H9 (cell line): Measurements from ENCODE around the gene DOK6. TPM values are rescaled to one million over a fixed set of nuclear protein-coding genes. Genes with fewer than 3 reads are reported as not detected.

ENCODE experiments used
- DNase-seq: peaks from one replicate; pipeline ENCODE4 v3.0.0-alpha.2; 2017
- H2AFZ ChIP-seq: one replicate; pipeline ENCODE4 v1.6.1; 2013; ENCODE audit warnings: mild to moderate bottlenecking, low read length, control low read depth, moderate library complexity
- H2AK5ac ChIP-seq: 2 replicates; pipeline ENCODE4 v1.6.1; 2013; ENCODE audit warnings: low read length, control low read depth, mixed read lengths; ENCODE audit not compliant: insufficient read length
- H2BK120ac ChIP-seq: one replicate; pipeline ENCODE4 v1.6.1; 2013; ENCODE audit warnings: low read depth, mild to moderate bottlenecking, low read length, control low read depth, inconsistent platforms; ENCODE audit not compliant: poor library complexity, severe bottlenecking
- H2BK12ac ChIP-seq: 2 replicates; pipeline ENCODE4 v1.6.1; 2013; ENCODE audit warnings: low read length, control low read depth, mixed read lengths, low read depth; ENCODE audit not compliant: insufficient read length
- H2BK15ac ChIP-seq: 2 replicates; pipeline ENCODE4 v1.6.1; 2013; ENCODE audit warnings: low read depth, low read length, control low read depth
- H2BK20ac ChIP-seq: one replicate; pipeline ENCODE4 v1.6.1; 2013; ENCODE audit warnings: low read depth, mild to moderate bottlenecking, low read length, control low read depth, inconsistent platforms; ENCODE audit not compliant: poor library complexity, severe bottlenecking
- H2BK5ac ChIP-seq: 2 replicates; pipeline ENCODE4 v1.6.1; 2013; ENCODE audit warnings: low read length, control low read depth, mixed read lengths; ENCODE audit not compliant: insufficient read length
- H3K14ac ChIP-seq: 2 replicates; pipeline ENCODE4 v1.6.1; 2013; ENCODE audit warnings: low read length, control low read depth; ENCODE audit not compliant: insufficient read depth
- H3K18ac ChIP-seq: 2 replicates; pipeline ENCODE4 v1.6.1; 2013; ENCODE audit warnings: low read depth, mild to moderate bottlenecking, mixed read lengths, low read length, control low read depth; ENCODE audit not compliant: insufficient read length
- H3K23ac ChIP-seq: 2 replicates; pipeline ENCODE4 v1.6.1; 2013; ENCODE audit warnings: low read length, control low read depth, mixed read lengths, low read depth; ENCODE audit not compliant: insufficient read length
- H3K23me2 ChIP-seq: 2 replicates; pipeline ENCODE4 v1.6.1; 2013; ENCODE audit warnings: low read depth, mild to moderate bottlenecking, mixed read lengths, low read length, control low read depth; ENCODE audit not compliant: insufficient read length, poor library complexity, severe bottlenecking
- H3K27ac ChIP-seq: 2 replicates; pipeline ENCODE4 v1.5.1; 2013; ENCODE audit warnings: low read length, control low read depth, mixed read lengths, low read depth; ENCODE audit not compliant: insufficient read length
- H3K27me3 ChIP-seq: 2 replicates; pipeline ENCODE4 v1.6.1; 2013; ENCODE audit warnings: low read length, control low read depth, inconsistent platforms; ENCODE audit not compliant: insufficient read depth
- H3K4ac ChIP-seq: 2 replicates; pipeline ENCODE4 v1.6.1; 2013; ENCODE audit warnings: low read depth, mild to moderate bottlenecking, control low read depth, inconsistent platforms, low read length, moderate library complexity
- H3K4me1 ChIP-seq: 2 replicates; pipeline ENCODE4 v1.6.1; 2013; ENCODE audit warnings: low read length, control low read depth, inconsistent platforms; ENCODE audit not compliant: insufficient read depth
- H3K4me2 ChIP-seq: 2 replicates; pipeline ENCODE4 v1.6.1; 2013; ENCODE audit warnings: low read length, control low read depth, mixed read lengths; ENCODE audit not compliant: insufficient read length, insufficient read depth
- H3K56ac ChIP-seq: 2 replicates; pipeline ENCODE4 v1.6.1; 2013; ENCODE audit warnings: low read depth, mild to moderate bottlenecking, mixed read lengths, low read length, control low read depth; ENCODE audit not compliant: insufficient read length
- H3K79me1 ChIP-seq: 2 replicates; pipeline ENCODE4 v1.6.1; 2013; ENCODE audit warnings: low read depth, mild to moderate bottlenecking, moderate library complexity, low read length, control low read depth, inconsistent platforms; ENCODE audit not compliant: insufficient read depth, poor library complexity, severe bottlenecking
- H3K79me2 ChIP-seq: 2 replicates; pipeline ENCODE4 v1.6.1; 2013; ENCODE audit warnings: low read length, control low read depth, inconsistent platforms; ENCODE audit not compliant: insufficient read depth
- H3K9ac ChIP-seq: 2 replicates; pipeline ENCODE4 v1.6.1; 2013; ENCODE audit warnings: low read length, control low read depth, mixed read lengths; ENCODE audit not compliant: insufficient read length; ENCODE audit errors: extremely low read depth
- H3K9me3 ChIP-seq: one replicate; pipeline ENCODE4 v1.6.1; 2013; ENCODE audit warnings: low read depth, low read length, inconsistent platforms; ENCODE audit not compliant: control insufficient read depth
- H3T11ph ChIP-seq: one replicate; pipeline ENCODE4 v1.6.1; 2013; ENCODE audit warnings: mild to moderate bottlenecking, low read length, control low read depth, inconsistent platforms
- H4K20me1 ChIP-seq: one replicate; pipeline ENCODE4 v1.6.1; 2013; ENCODE audit not compliant: control insufficient read depth, insufficient read length, insufficient read depth
- H4K5ac ChIP-seq: 2 replicates; pipeline ENCODE4 v1.6.1; 2013; ENCODE audit warnings: low read depth, mild to moderate bottlenecking, mixed read lengths, low read length, control low read depth; ENCODE audit not compliant: insufficient read length
- H4K8ac ChIP-seq: replicated peaks from 2 replicates; pipeline ENCODE4 v1.6.1; 2013; ENCODE audit warnings: low read length, control low read depth, mixed read lengths, low read depth; ENCODE audit not compliant: insufficient read length
- H4K91ac ChIP-seq: 2 replicates; pipeline ENCODE4 v1.6.1; 2013; ENCODE audit warnings: low read depth, mild to moderate bottlenecking, moderate library complexity, mixed read lengths, low read length, control low read depth; ENCODE audit not compliant: insufficient read length
- H3K27ac Mint-ChIP-seq, 3 experiments: 2 replicates in 2 of 3; 3 replicates in 1 of 3; pipeline ENCODE4 v1.8.0; 2020 to 2021; ENCODE audit warnings: mixed read lengths in 3 of 3, mild to moderate bottlenecking in 1 of 3, moderate library complexity in 1 of 3
- H3K27me3 Mint-ChIP-seq: 2 replicates; pipeline ENCODE4 v1.8.0; 2021; ENCODE audit warnings: low read depth, mild to moderate bottlenecking, moderate library complexity, mixed read lengths
- H3K36me3 Mint-ChIP-seq, 3 experiments: 2 replicates in 2 of 3; 3 replicates in 1 of 3; pipeline ENCODE4 v1.8.0; 2020 to 2021; ENCODE audit warnings: low read depth in 3 of 3, mixed read lengths in 3 of 3; ENCODE audit not compliant: insufficient read depth in 1 of 3
- H3K4me1 Mint-ChIP-seq, 2 experiments: 2 replicates each; pipeline ENCODE4 v1.8.0; 2020; ENCODE audit warnings: mixed read lengths in 2 of 2
- H3K4me3 Mint-ChIP-seq, 2 experiments: 2 replicates in 1 of 2; 3 replicates in 1 of 2; pipeline ENCODE4 v1.8.0; 2020 to 2021; ENCODE audit warnings: mild to moderate bottlenecking in 2 of 2, mixed read lengths in 2 of 2, moderate library complexity in 1 of 2
- H3K9me3 Mint-ChIP-seq, 2 experiments: 2 replicates in 1 of 2; 3 replicates in 1 of 2; pipeline ENCODE4 v1.8.0; 2020; ENCODE audit warnings: mild to moderate bottlenecking in 2 of 2, mixed read lengths in 2 of 2, moderate library complexity in 1 of 2
- WGBS: extraction: QIAGEN DNeasy Blood & Tissue Kit; methylation state at CpG from one replicate; pipeline ENCODE4 v1.1.7; 2013; ENCODE audit warnings: missing lambda C conversion rate, low lambda C conversion rate, mixed read lengths; ENCODE audit not compliant: insufficient read length; ENCODE audit errors: extremely low coverage; 5-methylcytosine and 5-hydroxymethylcytosine counted together
- total RNA-seq: library from RNA; stranded (reverse); gene quantifications from 2 replicates; pipeline ENCODE4 v1.2.1, GENCODE V29; 2021
- TF ChIP-seq, protein P1 (sequence below): fragments of 200-600 bp; sonication (generic); conservative IDR thresholded peaks from 3 replicates; pipeline ENCODE4 v1.8.0; 2021; ENCODE audit warnings: antibody characterized with exemption, mild to moderate bottlenecking

DOK6 gene
- total RNA-seq, 1 experiment from 2014 or later, result 0.20 TPM

- Mint-ChIP-seq H3K9me3 (peaks cover 8 to 9% of the 10 kb centered on the region in 2 experiments; a peak in 3 of 5 replicates), H3K36me3 (peaks cover 0 to 10% (median 3%) of the 10 kb centered on the region in 3 experiments; a peak in 2 of 7 replicates), H3K27me3 (no peaks in the 10 kb centered on the region), H3K27ac (no peak overlapping the region), H3K4me3 (no peak overlapping the region), H3K4me1 (no peaks in the 10 kb centered on the region)
- H2AFZ ChIP-seq, result no peak overlapping the region
- no peak overlapping the region for H2BK12ac ChIP-seq
- H3K79me2 ChIP-seq, result no peaks in the 10 kb centered on the region
- H3K18ac ChIP-seq, result no peak overlapping the region
- H3K4me2 ChIP-seq, result no peak overlapping the region
- TF ChIP-seq, protein P1, sequence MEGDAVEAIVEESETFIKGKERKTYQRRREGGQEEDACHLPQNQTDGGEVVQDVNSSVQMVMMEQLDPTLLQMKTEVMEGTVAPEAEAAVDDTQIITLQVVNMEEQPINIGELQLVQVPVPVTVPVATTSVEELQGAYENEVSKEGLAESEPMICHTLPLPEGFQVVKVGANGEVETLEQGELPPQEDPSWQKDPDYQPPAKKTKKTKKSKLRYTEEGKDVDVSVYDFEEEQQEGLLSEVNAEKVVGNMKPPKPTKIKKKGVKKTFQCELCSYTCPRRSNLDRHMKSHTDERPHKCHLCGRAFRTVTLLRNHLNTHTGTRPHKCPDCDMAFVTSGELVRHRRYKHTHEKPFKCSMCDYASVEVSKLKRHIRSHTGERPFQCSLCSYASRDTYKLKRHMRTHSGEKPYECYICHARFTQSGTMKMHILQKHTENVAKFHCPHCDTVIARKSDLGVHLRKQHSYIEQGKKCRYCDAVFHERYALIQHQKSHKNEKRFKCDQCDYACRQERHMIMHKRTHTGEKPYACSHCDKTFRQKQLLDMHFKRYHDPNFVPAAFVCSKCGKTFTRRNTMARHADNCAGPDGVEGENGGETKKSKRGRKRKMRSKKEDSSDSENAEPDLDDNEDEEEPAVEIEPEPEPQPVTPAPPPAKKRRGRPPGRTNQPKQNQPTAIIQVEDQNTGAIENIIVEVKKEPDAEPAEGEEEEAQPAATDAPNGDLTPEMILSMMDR, result no peak
- no peak for DNase-seq
- H2BK15ac ChIP-seq, result no peak overlapping the region
- H3K4me1 ChIP-seq, result no peaks in the 10 kb centered on the region
- H3K27me3 ChIP-seq, result no peaks in the 10 kb centered on the region
- H4K5ac ChIP-seq, result no peak overlapping the region
- no CpG with 5 or more reads among the region's 4 CpGs for WGBS
- no peak overlapping the region for H3K23ac ChIP-seq
- no peak overlapping the region for H4K91ac ChIP-seq
- H3K79me1 ChIP-seq, result no peaks in the 10 kb centered on the region
- H2BK5ac ChIP-seq, result no peak overlapping the region
- H3T11ph ChIP-seq, result no peak overlapping the region
- H2BK120ac ChIP-seq, result no peak overlapping the region
- no peak overlapping the region for H3K27ac ChIP-seq
- no peaks in the 10 kb centered on the region for H3K9me3 ChIP-seq
- no peak overlapping the region for H3K56ac ChIP-seq
- H4K8ac ChIP-seq, result no peak overlapping the region
- no peak overlapping the region for H3K9ac ChIP-seq
- H3K23me2 ChIP-seq, result no peaks in the 10 kb centered on the region
- H3K14ac ChIP-seq, result no peak overlapping the region
- H2BK20ac ChIP-seq, result no peak overlapping the region
- no peak overlapping the region for H3K4ac ChIP-seq
- no peak overlapping the region for H2AK5ac ChIP-seq
- H4K20me1 ChIP-seq, result no peaks in the 10 kb centered on the region
These were observed 94.2 kb downstream of the DOK6 start for GRCh38 chr18:69494841-69495240.
